ENCODE results near the gene NOTUM. TPM values are rescaled to one million over a fixed set of nuclear protein-coding genes. Genes with fewer than 3 reads are reported as not detected.

NOTUM gene
- total RNA-seq, 1 donor from 2014 or later: not detected

DNA sequence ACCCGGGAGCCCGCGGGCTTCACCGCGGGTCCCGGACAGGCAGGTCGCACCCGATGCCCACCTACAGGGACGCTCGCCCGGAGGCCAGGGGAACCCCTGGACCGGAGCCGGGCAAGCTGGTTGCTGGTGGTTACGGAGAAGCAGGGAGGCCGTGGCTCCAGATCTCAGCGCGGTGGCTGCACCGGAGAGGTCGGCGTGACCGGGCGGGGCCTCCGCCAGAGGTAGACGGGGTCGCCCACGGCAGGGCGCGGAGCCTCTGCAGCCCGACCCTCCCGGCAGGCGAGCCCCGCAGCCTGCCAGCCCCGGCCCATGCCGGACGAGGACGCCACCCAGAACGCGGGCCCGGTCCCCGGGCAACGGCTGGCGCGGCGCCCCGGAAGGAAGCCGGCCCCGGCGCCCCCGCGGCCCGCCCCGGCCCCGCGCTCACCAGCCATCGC lies 50.1 kb downstream of the NOTUM start:
- H3K36me3 ChIP-seq: peaks cover 0 to 38% of the 10 kb centered on the region in 2 donors
- H3K4me1 ChIP-seq: peaks cover 23% of the 10 kb centered on the region
- no peak for TF ChIP-seq POLR2A (IDR thresholded peaks at IDR 0.05)
- no peak for TF ChIP-seq CTCF (IDR thresholded peaks at IDR 0.05)
- TF ChIP-seq POLR2AphosphoS5 (IDR thresholded peaks at IDR 0.05; ENCODE audit: insufficient read depth in 1 of 2, low read depth in 1 of 2): no peak
- H3K4me3 ChIP-seq: peak overlapping the region; percentile 75 to 90
- no peaks in the 10 kb centered on the region for H3K9me3 ChIP-seq
- H3K27me3 ChIP-seq: no peaks in the 10 kb centered on the region
- intact Hi-C loops (cut with DNase I): no loop called here
- DNase-seq (ENCODE audit: extremely low spot score in 2 of 2): no peak
- no peak overlapping the region for H3K27ac ChIP-seq

- H3K9me3 ChIP-seq: no peaks in the 10 kb centered on the region
- H3K4me3 ChIP-seq: peak overlapping the region; percentile 75 to 90
- H3K4me1 ChIP-seq: peaks cover 19% of the 10 kb centered on the region
- peaks cover 0 to 32% of the 10 kb centered on the region in 2 donors for H3K36me3 ChIP-seq
- intact Hi-C loops (cut with DNase I): no loop called here
- no peaks in the 10 kb centered on the region for H3K27me3 ChIP-seq
- TF ChIP-seq CTCF (IDR thresholded peaks at IDR 0.05): no peak
- TF ChIP-seq POLR2AphosphoS5 (IDR thresholded peaks at IDR 0.05; ENCODE audit: insufficient read depth in 1 of 2, low read depth in 1 of 2): no peak
- no peak for TF ChIP-seq POLR2A (IDR thresholded peaks at IDR 0.05)
- H3K27ac ChIP-seq: no peak overlapping the region
- DNase-seq (ENCODE audit: extremely low spot score in 2 of 2): no peak
Measured at GRCh38 chr17:81909966-81910839, 50.8 kb downstream of the NOTUM start.

DNA sequence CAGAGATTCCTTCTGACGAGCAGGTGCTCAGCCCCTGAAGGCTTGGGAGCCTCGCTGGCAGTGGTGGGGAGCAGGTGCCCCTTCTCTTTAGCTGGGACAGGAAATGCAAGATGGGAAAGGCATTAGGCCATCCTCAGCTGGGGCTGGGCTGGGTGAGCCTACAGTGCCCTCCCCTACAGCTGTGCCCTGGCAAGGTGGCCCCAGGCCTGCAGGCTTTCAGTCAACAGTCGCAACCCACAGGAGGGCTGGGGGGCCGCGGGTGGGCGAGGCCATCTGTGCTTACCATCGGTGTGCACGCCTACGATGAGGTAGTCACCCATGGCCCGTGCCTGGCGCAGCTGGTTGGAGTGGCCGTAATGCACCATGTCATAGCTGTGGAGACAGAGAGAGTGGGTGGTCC lies 51.8 kb downstream of the NOTUM start:
- DNase-seq (ENCODE audit: extremely low spot score in 2 of 2): no peak
- H3K9me3 ChIP-seq: no peaks in the 10 kb centered on the region
- H3K36me3 ChIP-seq: peaks cover 0 to 22% of the 10 kb centered on the region in 2 donors
- peaks cover 19% of the 10 kb centered on the region for H3K4me1 ChIP-seq
- H3K4me3 ChIP-seq: no peak overlapping the region
- H3K27me3 ChIP-seq: no peaks in the 10 kb centered on the region
- no peak overlapping the region for H3K27ac ChIP-seq
- intact Hi-C loops (cut with DNase I): no loop called here
- no peak for TF ChIP-seq POLR2AphosphoS5 (IDR thresholded peaks at IDR 0.05; ENCODE audit: insufficient read depth in 1 of 2, low read depth in 1 of 2)
- TF ChIP-seq CTCF (IDR thresholded peaks at IDR 0.05): no peak
- TF ChIP-seq POLR2A (IDR thresholded peaks at IDR 0.05): no peak

DNA sequence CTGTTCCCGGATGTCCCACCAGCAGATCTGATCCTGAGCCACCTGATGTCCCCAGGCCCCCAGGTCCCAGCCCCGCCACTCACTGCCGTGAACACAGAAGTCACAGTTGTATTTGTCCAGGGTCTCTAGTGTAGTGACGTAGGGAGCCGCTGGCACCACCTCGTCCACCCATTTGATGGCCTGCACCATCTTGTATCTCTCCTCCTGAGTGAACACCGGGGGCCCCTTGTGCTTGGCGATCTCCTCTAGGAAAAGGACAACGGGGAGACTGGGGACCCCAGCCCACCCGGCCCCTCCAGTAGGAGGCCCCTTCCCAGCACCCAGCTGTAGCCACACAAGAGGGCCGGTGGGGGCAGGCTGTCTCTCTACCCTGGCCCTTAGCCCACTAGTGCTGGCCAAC lies 52.2 kb downstream of the NOTUM start:
- Histone ChIP-seq H3K27ac (no peak overlapping the region), H3K9me3 (no peaks in the 10 kb centered on the region), H3K36me3 (peaks cover 0 to 18% of the 10 kb centered on the region in 2 donors), H3K27me3 (no peaks in the 10 kb centered on the region), H3K4me3 (no peak overlapping the region), H3K4me1 (peaks cover 19% of the 10 kb centered on the region)
- no peak for TF ChIP-seq CTCF (IDR thresholded peaks at IDR 0.05)
- no peak for TF ChIP-seq POLR2A (IDR thresholded peaks at IDR 0.05)
- TF ChIP-seq POLR2AphosphoS5 (IDR thresholded peaks at IDR 0.05; ENCODE audit: insufficient read depth in 1 of 2, low read depth in 1 of 2): no peak
- intact Hi-C loops (cut with DNase I): no loop called here
- DNase-seq (ENCODE audit: extremely low spot score in 2 of 2): no peak
